Astrocyte (in vitro differentiated cells and primary cell): ENCODE measurements around the gene RSF1.

ENCODE experiments used
- CTCF ChIP-seq: IDR thresholded peaks from 2 replicates; pipeline ENCODE4 v1.5.1; 2011; ENCODE audit warnings: low read depth, mild to moderate bottlenecking, inconsistent platforms, low read length, moderate library complexity; ENCODE audit not compliant: insufficient read depth
- EZH2 ChIP-seq: IDR thresholded peaks from 2 replicates; pipeline ENCODE4 v1.6.1; 2012; ENCODE audit warnings: mild to moderate bottlenecking, low read length, inconsistent platforms; ENCODE audit not compliant: insufficient read depth

GRCh38 chr11:77637345-77638165 lies 183.0 kb downstream of the RSF1 start, which contains the start of gene CLNS1A:
- TF ChIP-seq EZH2: no peak
- TF ChIP-seq CTCF: no peak
